ENCODE data around the gene ZBTB20.

The ZBTB20 gene

GRCh38 chr3:114437897-114438296 lies 709.2 kb downstream of the ZBTB20 start:
- H3K4me1 Mint-ChIP-seq: peaks cover 5% of the 10 kb centered on the region

GRCh38 chr3:114436182-114436581 lies 710.9 kb downstream of the ZBTB20 start:
- Mint-ChIP-seq H3K4me3 (no peak overlapping the region), H3K9me3 (no peaks in the 10 kb centered on the region), H3K36me3 (no peaks in the 10 kb centered on the region), H3K4me1 (no peaks in the 10 kb centered on the region), H3K27ac (no peak overlapping the region)
- DNase-seq (ENCODE audit: low spot score in 2 of 2) (no peak), ATAC-seq (no peak)

More at GRCh38 chr3:114437897-114438296, 709.2 kb downstream of the ZBTB20 start:
- no peaks in the 10 kb centered on the region for H3K9me3 Mint-ChIP-seq
- no peak overlapping the region for H3K27ac Mint-ChIP-seq
- H3K4me3 Mint-ChIP-seq: no peak overlapping the region
- ATAC-seq (no peak), DNase-seq (ENCODE audit: low spot score in 2 of 2) (no peak)
- no peaks in the 10 kb centered on the region for H3K36me3 Mint-ChIP-seq

- no peak for DNase-seq (ENCODE audit: low spot score in 2 of 2)
- Mint-ChIP-seq H3K9me3 (no peaks in the 10 kb centered on the region), H3K4me1 (no peaks in the 10 kb centered on the region), H3K4me3 (no peak overlapping the region), H3K27ac (no peak overlapping the region), H3K36me3 (no peaks in the 10 kb centered on the region)
- ATAC-seq: no peak
Measured at GRCh38 chr3:114435386-114436115, 711.5 kb downstream of the ZBTB20 start.

- Mint-ChIP-seq H3K4me3 (no peak overlapping the region), H3K9me3 (no peaks in the 10 kb centered on the region), H3K36me3 (no peaks in the 10 kb centered on the region), H3K27ac (no peak overlapping the region), H3K4me1 (no peaks in the 10 kb centered on the region)
- ATAC-seq (no peak), DNase-seq (ENCODE audit: low spot score in 2 of 2) (no peak)
Measured at GRCh38 chr3:114432310-114432709, 714.8 kb downstream of the ZBTB20 start.

- no peak overlapping the region for H3K27ac Mint-ChIP-seq
- no peak overlapping the region for H3K4me3 Mint-ChIP-seq
- H3K36me3 Mint-ChIP-seq: no peaks in the 10 kb centered on the region
- no peaks in the 10 kb centered on the region for H3K4me1 Mint-ChIP-seq
- ATAC-seq (no peak), DNase-seq (ENCODE audit: low spot score in 2 of 2) (no peak)
- H3K9me3 Mint-ChIP-seq: no peaks in the 10 kb centered on the region
Measured at GRCh38 chr3:114428044-114428595, 719.0 kb downstream of the ZBTB20 start.

GRCh38 chr3:114427285-114428043 lies 719.6 kb downstream of the ZBTB20 start:
- no peak overlapping the region for H3K27ac Mint-ChIP-seq

GRCh38 chr3:114424337-114424736 lies 722.8 kb downstream of the ZBTB20 start:
- no peaks in the 10 kb centered on the region for H3K9me3 Mint-ChIP-seq
- DNase-seq (ENCODE audit: low spot score in 2 of 2): no peak
- H3K36me3 Mint-ChIP-seq: no peaks in the 10 kb centered on the region
- no peak for ATAC-seq
- H3K4me3 Mint-ChIP-seq: no peak overlapping the region
- no peaks in the 10 kb centered on the region for H3K4me1 Mint-ChIP-seq
- H3K27ac Mint-ChIP-seq: no peak overlapping the region

More at GRCh38 chr3:114427285-114428043, 719.6 kb downstream of the ZBTB20 start:
- ATAC-seq (no peak), DNase-seq (ENCODE audit: low spot score in 2 of 2) (no peak)
- H3K4me1 Mint-ChIP-seq: no peaks in the 10 kb centered on the region
- H3K36me3 Mint-ChIP-seq: no peaks in the 10 kb centered on the region
- no peak overlapping the region for H3K4me3 Mint-ChIP-seq
- no peaks in the 10 kb centered on the region for H3K9me3 Mint-ChIP-seq

GRCh38 chr3:114421204-114421603 lies 725.9 kb downstream of the ZBTB20 start:
- no peak overlapping the region for H3K4me3 Mint-ChIP-seq
- H3K27ac Mint-ChIP-seq: no peak overlapping the region
- no peak for ATAC-seq

GRCh38 chr3:114420072-114420471 lies 727.0 kb downstream of the ZBTB20 start:
- H3K36me3 Mint-ChIP-seq: no peaks in the 10 kb centered on the region
- no peak for DNase-seq (ENCODE audit: low spot score in 2 of 2)
- no peaks in the 10 kb centered on the region for H3K9me3 Mint-ChIP-seq
- no peak for ATAC-seq
- no peak overlapping the region for H3K27ac Mint-ChIP-seq
- H3K4me3 Mint-ChIP-seq: no peak overlapping the region
- H3K4me1 Mint-ChIP-seq: peaks cover 20% of the 10 kb centered on the region

More at GRCh38 chr3:114421204-114421603, 725.9 kb downstream of the ZBTB20 start:
- no peak for DNase-seq (ENCODE audit: low spot score in 2 of 2)
- Mint-ChIP-seq H3K36me3 (no peaks in the 10 kb centered on the region), H3K4me1 (peaks cover 20% of the 10 kb centered on the region), H3K9me3 (no peaks in the 10 kb centered on the region)

- H3K4me1 Mint-ChIP-seq: peaks cover 24% of the 10 kb centered on the region
- DNase-seq (ENCODE audit: low spot score in 2 of 2): no peak
- peak; percentile 76 for ATAC-seq
- no peaks in the 10 kb centered on the region for H3K36me3 Mint-ChIP-seq
- peak overlapping the region; percentile 24 for H3K4me3 Mint-ChIP-seq
- H3K27ac Mint-ChIP-seq: peak overlapping the region; percentile 68
- no peaks in the 10 kb centered on the region for H3K9me3 Mint-ChIP-seq
Measured at GRCh38 chr3:114418724-114419543, 728.2 kb downstream of the ZBTB20 start.

GRCh38 chr3:114418107-114418506 lies 729.0 kb downstream of the ZBTB20 start:
- Mint-ChIP-seq H3K9me3 (no peaks in the 10 kb centered on the region), H3K4me3 (peak overlapping the region; percentile 24), H3K4me1 (peaks cover 25% of the 10 kb centered on the region), H3K27ac (peak overlapping the region; percentile 68), H3K36me3 (no peaks in the 10 kb centered on the region)
- ATAC-seq (peak; percentile 98), DNase-seq (ENCODE audit: low spot score in 2 of 2) (peak in 1 of 2 donors; percentile 49)

GRCh38 chr3:114417675-114418074 lies 729.4 kb downstream of the ZBTB20 start:
- H3K4me3 Mint-ChIP-seq: no peak overlapping the region
- no peak for ATAC-seq
- H3K9me3 Mint-ChIP-seq: no peaks in the 10 kb centered on the region
- no peak for DNase-seq (ENCODE audit: low spot score in 2 of 2)
- no peaks in the 10 kb centered on the region for H3K36me3 Mint-ChIP-seq
- no peak overlapping the region for H3K27ac Mint-ChIP-seq
- peaks cover 29% of the 10 kb centered on the region for H3K4me1 Mint-ChIP-seq

- Mint-ChIP-seq H3K27ac (no peak overlapping the region), H3K4me1 (peaks cover 33% of the 10 kb centered on the region), H3K9me3 (no peaks in the 10 kb centered on the region), H3K4me3 (no peak overlapping the region), H3K36me3 (no peaks in the 10 kb centered on the region)
- no peak for DNase-seq (ENCODE audit: low spot score in 2 of 2)
- no peak for ATAC-seq
Measured at GRCh38 chr3:114417265-114417664, 729.8 kb downstream of the ZBTB20 start.

- DNase-seq (ENCODE audit: low spot score in 2 of 2) (peak; percentile 6 to 65), ATAC-seq (peak; percentile 98)
- H3K4me3 Mint-ChIP-seq: peak overlapping the region; percentile 11
Measured at GRCh38 chr3:114411811-114412803, 735.0 kb downstream of the ZBTB20 start.

More at GRCh38 chr3:114411811-114412803, 735.0 kb downstream of the ZBTB20 start:
- Mint-ChIP-seq H3K27ac (peak overlapping the region; percentile 24), H3K4me1 (peaks cover 31% of the 10 kb centered on the region), H3K36me3 (no peaks in the 10 kb centered on the region), H3K9me3 (no peaks in the 10 kb centered on the region)
